Lung (tissue), 12 donors: ENCODE results near the gene BCL7A. TPM values are rescaled to one million over a fixed set of nuclear protein-coding genes. Genes with fewer than 3 reads are reported as not detected.

ENCODE experiments used
- ATAC-seq: fragments of 200-7000 bp; cut with Tn5 transposase; one replicate; pipeline ENCODE4 v1.9.1; 2020; ENCODE audit warnings: moderate number of reproducible peaks; ENCODE audit not compliant: insufficient read depth, low FRiP score
- DNase-seq, 3 donors: peaks; one replicate each; pipeline ENCODE4 v3.0.0-alpha.2; 2013 to 2017
- H3K27ac ChIP-seq, 2 donors: one replicate each; pipeline ENCODE4 v1.5.1; 2013; ENCODE audit warnings: mild to moderate bottlenecking in 2 of 2, moderate library complexity in 2 of 2, control low read depth in 1 of 2, inconsistent platforms in 1 of 2, low read depth in 1 of 2, low read length in 1 of 2
- H3K27me3 ChIP-seq, 3 donors: one replicate each; pipeline ENCODE4 v1.5.1; 2013; ENCODE audit warnings: low read length in 2 of 3; ENCODE audit not compliant: control insufficient read depth in 3 of 3, insufficient read depth in 3 of 3
- H3K36me3 ChIP-seq, 4 donors: one replicate each; pipeline ENCODE4 v1.5.1; 2013; ENCODE audit warnings: low read length in 4 of 4, mild to moderate bottlenecking in 1 of 4, moderate library complexity in 1 of 4; ENCODE audit not compliant: control insufficient read depth in 4 of 4, insufficient read depth in 4 of 4
- H3K4me1 ChIP-seq, 5 donors: one replicate each; pipeline ENCODE4 v1.5.1; 2013; ENCODE audit warnings: low read length in 5 of 5, mild to moderate bottlenecking in 2 of 5, moderate library complexity in 1 of 5; ENCODE audit not compliant: control insufficient read depth in 5 of 5, insufficient read depth in 5 of 5
- H3K4me3 ChIP-seq: one replicate; pipeline ENCODE4 v1.5.1; 2013; ENCODE audit warnings: mild to moderate bottlenecking, control low read depth, moderate library complexity
- H3K9ac ChIP-seq, 2 donors: one replicate each; pipeline ENCODE4 v1.5.1; 2013; ENCODE audit warnings: low read length in 2 of 2, control low read depth in 1 of 2; ENCODE audit not compliant: insufficient read depth in 1 of 2
- H3K9me3 ChIP-seq, 4 donors: one replicate each; pipeline ENCODE4 v1.5.1; 2013; ENCODE audit warnings: low read length in 3 of 4, mild to moderate bottlenecking in 1 of 4, moderate library complexity in 1 of 4; ENCODE audit not compliant: control insufficient read depth in 4 of 4, insufficient read depth in 3 of 4
- WGBS, 2 donors: extraction: QIAGEN DNeasy Blood & Tissue Kit; methylation state at CpG; one replicate each; pipeline ENCODE4 v1.1.7; 2013; 5-methylcytosine and 5-hydroxymethylcytosine counted together
- polyA plus RNA-seq, 2 donors: library from polyadenylated mRNA; stranded (reverse); fragments of 200-250 nt; gene quantifications; one replicate each; pipeline ENCODE4 v1.2.1, GENCODE V29; 2013
- total RNA-seq, 2 donors: library from RNA; depleted of rRNA in 1 of 2; stranded (reverse); fragments of >200 nt in 1 of 2; gene quantifications; one replicate each; pipeline ENCODE4 v1.2.1, GENCODE V29; 2014 to 2021
- TF ChIP-seq, protein P1 (sequence below): IDR thresholded peaks from 2 replicates; pipeline ENCODE4 v1.5.1; 2012; ENCODE audit warnings: mild to moderate bottlenecking; ENCODE audit errors: control extremely low read depth, extremely low read depth
- donor health status: control.
- donor health status: control.
- donor health status: Bipolar disorder and iron deficiency.
- donor health status: healthy.
- donor health status: DM: yes; HTN: yes; CAD: no.

BCL7A gene
- total and polyA plus RNA-seq, 4 donors = 3.4 to 21.2 (median 8.8) TPM

DNA sequence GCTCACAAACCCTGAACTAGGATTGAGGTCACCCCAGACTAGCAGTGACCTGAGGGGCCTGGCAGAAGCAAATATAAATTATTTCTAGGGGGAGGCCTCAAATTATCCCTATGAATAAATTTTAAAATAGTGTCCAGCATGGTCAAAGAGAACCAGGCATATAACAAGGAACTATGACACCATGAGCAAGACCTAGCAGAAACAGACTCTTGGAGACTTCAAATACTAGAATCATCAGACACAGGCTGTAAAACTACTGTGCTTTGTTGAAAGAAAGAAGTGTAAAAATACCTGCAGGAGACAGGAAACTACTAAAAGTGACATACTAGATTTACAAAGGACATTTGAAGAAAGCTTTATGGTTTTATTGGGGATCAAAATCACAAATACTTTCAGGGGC, 3.2 kb upstream of the BCL7A start:
- TF ChIP-seq, protein P1, sequence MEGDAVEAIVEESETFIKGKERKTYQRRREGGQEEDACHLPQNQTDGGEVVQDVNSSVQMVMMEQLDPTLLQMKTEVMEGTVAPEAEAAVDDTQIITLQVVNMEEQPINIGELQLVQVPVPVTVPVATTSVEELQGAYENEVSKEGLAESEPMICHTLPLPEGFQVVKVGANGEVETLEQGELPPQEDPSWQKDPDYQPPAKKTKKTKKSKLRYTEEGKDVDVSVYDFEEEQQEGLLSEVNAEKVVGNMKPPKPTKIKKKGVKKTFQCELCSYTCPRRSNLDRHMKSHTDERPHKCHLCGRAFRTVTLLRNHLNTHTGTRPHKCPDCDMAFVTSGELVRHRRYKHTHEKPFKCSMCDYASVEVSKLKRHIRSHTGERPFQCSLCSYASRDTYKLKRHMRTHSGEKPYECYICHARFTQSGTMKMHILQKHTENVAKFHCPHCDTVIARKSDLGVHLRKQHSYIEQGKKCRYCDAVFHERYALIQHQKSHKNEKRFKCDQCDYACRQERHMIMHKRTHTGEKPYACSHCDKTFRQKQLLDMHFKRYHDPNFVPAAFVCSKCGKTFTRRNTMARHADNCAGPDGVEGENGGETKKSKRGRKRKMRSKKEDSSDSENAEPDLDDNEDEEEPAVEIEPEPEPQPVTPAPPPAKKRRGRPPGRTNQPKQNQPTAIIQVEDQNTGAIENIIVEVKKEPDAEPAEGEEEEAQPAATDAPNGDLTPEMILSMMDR = no peak
- no peak for ATAC-seq
- H3K27ac ChIP-seq = no peak overlapping the region

DNA sequence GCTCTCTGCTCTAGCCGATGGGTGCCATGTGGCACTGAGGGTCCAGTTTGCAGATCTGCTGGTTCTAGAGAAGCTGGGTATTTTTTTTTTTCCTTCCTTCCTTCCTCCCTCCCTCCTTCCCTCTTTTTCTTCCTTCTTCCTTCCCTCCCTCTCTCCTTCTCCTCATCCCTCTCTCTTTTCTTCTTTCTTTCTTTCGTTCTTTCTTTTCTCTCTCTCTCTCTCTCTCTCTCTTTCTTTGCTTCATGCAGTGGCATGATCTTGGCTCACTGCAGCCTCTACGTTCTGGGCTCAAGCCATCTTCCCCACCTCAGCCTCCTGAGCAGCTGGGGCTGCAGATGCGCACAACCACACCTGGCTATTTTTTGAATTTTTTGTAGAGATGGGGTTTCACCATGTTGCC, 2.7 kb upstream of the BCL7A start:
- Histone ChIP-seq H3K9ac (no peak overlapping the region), H3K36me3 (no peaks in the 10 kb centered on the region), H3K4me1 (peaks cover 0 to 13% (median 4%) of the 10 kb centered on the region in 5 donors), H3K27me3 (no peaks in the 10 kb centered on the region), H3K9me3 (peaks cover 0 to 4% (median 0%) of the 10 kb centered on the region in 4 donors), H3K4me3 (no peak overlapping the region), H3K27ac (no peak overlapping the region)
- ATAC-seq (no peak), DNase-seq (no peak)
- TF ChIP-seq, protein P1 = no peak
- 94 to 95% methylated on average over 4 of the region's 4 CpGs for WGBS, 2 donors

More for the DNA sequence above, 3.2 kb upstream of the BCL7A start:
- H3K9me3 ChIP-seq = peaks cover 0 to 4% (median 0%) of the 10 kb centered on the region in 4 donors
- H3K4me3 ChIP-seq = no peak overlapping the region
- H3K4me1 ChIP-seq = peaks cover 0 to 8% (median 4%) of the 10 kb centered on the region in 5 donors
- no peak for DNase-seq
- H3K27me3 ChIP-seq = no peaks in the 10 kb centered on the region
- H3K36me3 ChIP-seq = no peaks in the 10 kb centered on the region
- H3K9ac ChIP-seq = no peak overlapping the region

DNA sequence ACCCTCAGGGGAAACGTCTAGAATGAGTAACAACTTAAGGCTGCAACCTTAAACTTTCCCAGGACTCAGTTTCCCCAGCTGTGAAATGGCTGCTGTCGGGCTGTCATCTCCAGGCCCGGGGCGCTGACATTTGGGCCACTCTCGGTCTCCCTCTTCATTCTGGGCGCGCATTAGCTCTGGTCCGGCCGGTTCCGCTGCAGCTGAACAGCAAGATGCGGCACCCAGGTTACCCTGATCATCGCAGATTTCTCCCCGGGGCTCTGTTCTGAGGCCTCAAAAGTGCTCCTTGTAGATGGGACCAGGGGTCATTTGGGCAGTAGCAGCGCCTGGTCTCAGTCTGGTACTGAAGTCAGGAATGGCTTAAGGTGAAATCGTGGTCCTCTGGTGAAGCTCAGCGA, 890 bp upstream of the BCL7A start:
- H3K9ac ChIP-seq = no peak overlapping the region
- no peak overlapping the region for H3K4me3 ChIP-seq
- no peak overlapping the region for H3K27ac ChIP-seq
- peaks cover 0 to 4% (median 0%) of the 10 kb centered on the region in 4 donors for H3K9me3 ChIP-seq
- H3K4me1 ChIP-seq = peaks cover 0 to 18% (median 4%) of the 10 kb centered on the region in 5 donors
- WGBS, 2 donors = 58 to 68% methylated on average over 16 of the region's 16 CpGs
- DNase-seq = no peak
- ATAC-seq = no peak
- TF ChIP-seq, protein P1 = no peak
- no peaks in the 10 kb centered on the region for H3K36me3 ChIP-seq
- no peaks in the 10 kb centered on the region for H3K27me3 ChIP-seq
